GM03348 (cell line): ENCODE data around the gene CPA3.

Source experiments
- DNase-seq: peaks from one replicate; pipeline ENCODE4 v3.0.0; 2012; ENCODE audit warnings: low spot score

The CPA3 gene

DNA sequence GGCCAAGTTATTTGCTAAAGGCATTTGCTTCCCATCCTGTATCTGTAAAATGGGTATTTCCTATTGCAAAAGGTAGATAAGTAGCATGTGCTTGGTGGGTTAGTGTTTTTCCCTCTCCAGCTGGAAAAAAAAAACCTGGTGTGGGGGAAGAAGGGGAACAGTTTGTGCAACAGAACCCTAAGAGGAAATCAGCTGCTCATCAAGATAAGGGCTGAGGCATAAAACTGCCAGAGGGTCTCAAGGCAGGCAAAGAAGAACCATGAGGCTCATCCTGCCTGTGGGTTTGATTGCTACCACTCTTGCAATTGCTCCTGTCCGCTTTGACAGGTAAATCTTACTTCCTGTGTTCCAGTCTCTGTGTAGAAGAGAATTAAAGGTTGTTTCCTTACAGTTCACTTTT lies at the start of gene CPA3:
Gene CPA3, plus strand, starts transcription at position 248 of the 400 bp plus-strand sequence. Its CDS starts 12 bp downstream, at position 260.
- DNase-seq = no peak

GRCh38 chr3:148815316-148816110 lies 49.6 kb upstream of the CPA3 start:
- DNase-seq = no peak

- no peak for DNase-seq
Observed at GRCh38 chr3:148816427-148816826, 48.7 kb upstream of the CPA3 start.

GRCh38 chr3:148816981-148817525 lies 48.0 kb upstream of the CPA3 start:
- no peak for DNase-seq

- no peak for DNase-seq
Observed at GRCh38 chr3:148820361-148821245, 44.5 kb upstream of the CPA3 start.

DNA sequence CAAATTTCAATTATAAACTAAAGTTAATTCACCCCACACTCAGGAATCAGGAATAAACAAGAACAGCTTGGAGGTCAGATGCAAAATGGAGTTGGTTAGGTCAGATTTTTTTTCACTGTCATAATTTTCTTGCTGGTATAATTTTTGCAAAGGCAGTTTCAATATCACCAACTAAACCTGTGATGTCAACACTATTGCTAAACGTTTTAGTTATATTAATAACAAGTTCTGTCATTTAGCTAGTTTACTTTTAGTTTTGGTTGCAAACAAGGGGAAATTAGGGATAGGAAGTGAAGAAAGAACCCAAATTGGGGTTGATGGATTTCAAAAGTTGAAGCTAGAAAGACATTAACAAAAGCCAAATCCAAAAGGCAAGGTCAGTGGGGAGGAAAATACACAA lies 42.1 kb upstream of the CPA3 start:
- no peak for DNase-seq

DNA sequence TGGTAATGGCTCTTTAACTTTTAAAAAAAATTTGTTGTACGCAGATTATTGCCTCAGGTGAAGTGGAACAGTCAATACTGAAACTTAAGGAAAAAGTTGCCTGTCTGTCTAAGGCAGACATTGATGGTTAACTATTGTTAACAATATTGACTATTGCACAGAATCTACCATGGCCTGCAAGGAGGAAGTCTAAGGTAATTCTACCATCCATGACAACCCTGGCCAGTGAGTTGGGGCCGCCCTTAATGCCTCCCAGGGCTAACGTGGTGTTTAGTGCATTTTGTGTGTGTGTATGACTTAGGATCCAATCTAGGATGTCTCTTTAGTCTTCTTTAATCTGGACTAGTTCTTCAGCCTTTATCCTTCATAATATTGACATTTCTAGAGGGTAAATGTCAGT lies 39.6 kb upstream of the CPA3 start:
- no peak for DNase-seq

GRCh38 chr3:148827585-148827984 lies 37.5 kb upstream of the CPA3 start, which contains the start of gene CPB1:
TSS of gene CPB1 (plus strand) at chr3:148827811. CDS start at chr3:148827824, 13 bp downstream.
- no peak for DNase-seq

GRCh38 chr3:148828136-148828690 lies 36.9 kb upstream of the CPA3 start:
- DNase-seq = no peak

DNA sequence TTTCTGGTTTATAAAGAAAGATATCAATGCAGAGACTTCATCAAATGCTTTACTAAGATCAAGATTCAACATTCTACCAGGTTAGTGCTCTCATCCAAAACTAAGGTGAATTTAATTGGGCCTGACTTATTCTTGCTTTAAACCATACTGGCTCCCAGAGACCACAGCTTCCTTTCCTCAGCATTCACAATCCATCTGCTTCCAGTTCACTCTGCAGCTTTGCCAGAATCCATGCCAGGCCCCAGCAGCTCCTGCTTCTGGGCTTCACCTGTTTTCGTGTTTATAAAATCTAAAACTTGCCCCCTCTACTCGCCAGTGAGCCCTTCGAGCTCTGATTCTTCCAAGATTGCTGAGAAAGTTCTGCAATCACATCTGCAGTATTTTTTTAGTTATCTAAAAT lies 35.2 kb upstream of the CPA3 start:
- DNase-seq = no peak

DNA sequence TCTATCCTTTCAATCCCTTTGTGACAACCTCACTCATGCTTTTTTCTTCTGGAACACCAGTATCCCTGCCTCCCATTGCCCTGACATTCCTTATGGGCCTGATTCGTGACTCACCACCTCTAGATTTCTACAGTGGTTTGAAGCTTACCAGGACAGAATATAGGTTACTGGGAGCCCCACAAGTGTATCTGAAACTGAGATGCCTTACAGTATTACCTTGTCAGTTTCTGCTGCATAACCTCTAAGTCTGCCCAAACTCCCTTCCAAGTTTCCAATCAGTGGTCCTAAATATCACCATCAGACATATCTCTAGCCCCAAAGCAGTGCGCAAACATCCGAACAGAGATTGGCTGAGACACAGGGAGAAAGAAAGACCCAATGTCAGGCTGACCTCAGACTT lies 31.9 kb upstream of the CPA3 start:
- no peak for DNase-seq

GRCh38 chr3:148839805-148840204 lies 25.3 kb upstream of the CPA3 start:
- no peak for DNase-seq

GRCh38 chr3:148840451-148840850 lies 24.6 kb upstream of the CPA3 start:
- DNase-seq = no peak

DNA sequence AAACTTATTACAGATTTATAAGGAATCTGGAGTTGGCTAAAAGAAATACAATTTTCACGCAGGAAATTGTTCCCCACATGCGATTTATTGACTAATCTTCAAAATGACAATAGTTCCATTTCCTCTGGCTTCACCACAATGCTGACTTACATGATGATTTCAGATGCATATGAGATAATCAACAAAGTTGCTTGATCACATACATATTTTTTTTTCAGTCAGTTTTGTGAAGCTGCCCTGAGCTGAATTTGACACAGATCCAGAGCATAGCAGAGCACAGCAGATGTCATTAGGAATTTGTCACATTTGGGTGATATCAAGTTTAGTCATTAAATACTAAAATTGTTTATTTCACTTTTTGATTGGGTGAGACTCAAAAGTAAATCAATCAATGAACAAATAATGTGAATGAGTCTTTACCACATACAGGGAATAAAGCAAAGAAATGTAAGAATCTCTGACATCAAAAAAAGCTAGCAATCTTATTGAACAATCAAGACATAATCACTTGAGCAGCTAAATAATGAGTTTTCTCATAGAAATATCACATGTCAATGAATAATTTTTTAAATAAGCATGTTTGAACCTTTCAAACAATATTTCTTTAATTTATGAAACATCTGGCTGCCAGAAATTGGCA lies 19.2 kb upstream of the CPA3 start:
- no peak for DNase-seq

DNA sequence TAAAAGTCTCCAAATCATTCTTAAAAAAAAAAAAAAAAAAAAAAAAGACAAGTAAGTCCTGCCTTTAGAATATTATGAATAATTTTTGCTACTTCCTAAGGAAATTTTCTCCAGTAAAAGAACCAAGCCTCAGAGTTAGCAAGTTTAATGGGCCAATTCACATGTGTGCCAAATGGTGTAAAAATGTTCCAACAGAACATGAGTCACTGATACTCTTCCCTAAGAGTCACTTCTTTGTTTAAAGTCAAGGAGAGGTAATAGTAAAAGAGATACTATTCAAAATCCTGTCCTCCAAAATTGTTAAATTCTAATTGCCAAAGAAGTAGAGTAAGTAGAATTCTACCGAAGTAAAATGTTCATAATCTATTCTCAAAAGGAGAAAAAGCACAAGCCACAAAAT lies 17.7 kb upstream of the CPA3 start:
- peak; percentile 29 for DNase-seq

DNA sequence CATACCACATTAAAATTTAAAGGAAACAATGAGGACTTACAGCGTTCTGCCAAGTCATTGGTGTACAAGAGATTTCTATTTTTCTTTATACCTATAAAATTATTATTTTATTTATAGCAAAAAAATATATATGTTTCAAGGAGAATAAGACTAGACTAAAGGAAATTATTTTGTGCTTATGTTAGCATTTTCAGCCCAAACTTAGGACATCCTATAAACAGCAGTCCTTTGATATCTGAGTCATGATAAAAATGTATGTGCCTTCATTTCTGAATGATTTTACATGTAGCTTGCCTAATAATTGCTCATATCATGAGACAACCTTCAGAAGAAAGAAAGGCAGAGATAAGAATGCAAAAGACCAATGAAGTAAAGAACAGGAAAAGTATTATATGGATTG lies 16.7 kb upstream of the CPA3 start:
- DNase-seq = no peak

DNA sequence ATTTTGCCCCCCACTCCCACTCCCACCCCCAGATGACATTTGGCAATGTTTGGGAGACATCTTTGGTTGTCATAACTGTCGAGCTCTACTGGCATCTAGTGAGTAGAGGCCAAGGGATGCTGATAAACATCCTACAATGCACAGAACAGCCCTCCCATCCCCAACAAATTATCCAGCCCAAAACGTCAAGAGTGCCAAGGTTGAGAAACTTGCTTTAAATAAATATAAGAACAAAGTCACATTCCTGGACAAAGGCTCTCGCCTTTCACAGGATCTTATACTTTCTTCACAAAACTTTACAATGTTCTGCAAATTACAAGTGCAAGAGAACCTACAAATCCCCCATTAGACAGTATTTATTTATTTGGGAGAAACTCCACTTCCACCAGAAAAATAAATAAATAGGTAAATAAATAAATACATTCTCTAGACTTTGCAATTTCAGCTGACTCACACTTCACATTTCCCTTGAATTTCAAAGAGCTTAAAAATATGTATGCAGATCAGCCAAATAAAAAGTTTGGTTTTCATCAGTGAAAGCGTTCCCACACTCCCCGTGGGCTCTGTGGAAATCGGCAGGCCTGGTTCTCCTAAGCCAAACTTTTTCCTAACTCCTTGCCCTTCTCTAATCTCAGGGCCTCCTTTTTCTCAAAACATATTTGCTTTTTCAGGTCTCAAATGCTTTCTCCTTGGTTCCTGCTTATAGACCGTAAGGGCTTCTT lies 12.7 kb upstream of the CPA3 start:
- DNase-seq = no peak

GRCh38 chr3:148853076-148853475 lies 12.0 kb upstream of the CPA3 start:
- DNase-seq = no peak

- no peak for DNase-seq
Observed at GRCh38 chr3:148854061-148854460, 11.0 kb upstream of the CPA3 start.

GRCh38 chr3:148856384-148856783 lies 8.7 kb upstream of the CPA3 start:
- no peak for DNase-seq

GRCh38 chr3:148857316-148857715 lies 7.8 kb upstream of the CPA3 start:
- DNase-seq = no peak
